Stimulated activated CD4-positive, alpha-beta T cell treated with anti-CD3 and anti-CD28 coated beads, Interleukin-1b, Interleukin-23, amount 100 ng/mL, for 4 hours (primary cell): Measurements from ENCODE around the gene CATSPERZ.

Source experiments
- DNase-seq, 2 donors: peaks; one replicate each; pipeline ENCODE4 v3.0.0-alpha.2; 2020; ENCODE audit warnings: low read depth in 2 of 2

Gene CATSPERZ

GRCh38 chr11:64263947-64264317, 36.2 kb upstream of the CATSPERZ start:
- DNase-seq = no peak

DNA sequence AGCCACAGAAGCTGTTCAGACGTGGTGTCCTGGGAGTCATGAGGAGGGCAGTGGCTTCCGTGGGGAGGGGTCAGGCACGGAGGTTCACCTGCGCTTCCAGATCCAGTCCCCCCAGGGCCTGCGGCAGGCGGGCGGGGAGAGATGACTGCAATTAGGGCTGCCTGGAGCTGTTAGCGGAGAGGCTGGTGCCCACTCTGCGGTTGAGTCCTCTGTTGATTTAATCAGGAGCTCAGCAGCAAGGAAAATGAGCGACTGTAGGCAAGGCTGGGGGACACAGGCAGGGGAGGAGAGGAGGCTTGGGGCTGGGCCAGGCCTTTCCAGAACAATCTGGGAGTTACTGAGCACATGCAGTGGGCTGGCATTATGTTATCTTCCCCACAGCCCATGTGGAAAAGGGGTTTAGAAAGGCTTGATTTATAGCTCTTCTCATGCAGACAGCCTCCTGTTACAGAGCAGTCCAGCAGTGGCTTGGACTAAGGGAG, 35.7 kb upstream of the CATSPERZ start:
- DNase-seq = no peak

- no peak for DNase-seq
These were observed 34.7 kb upstream of the CATSPERZ start for GRCh38 chr11:64265176-64266160.

GRCh38 chr11:64266339-64266738, 33.8 kb upstream of the CATSPERZ start:
- no peak for DNase-seq

GRCh38 chr11:64267207-64267945, 32.8 kb upstream of the CATSPERZ start:
- DNase-seq = no peak

DNA sequence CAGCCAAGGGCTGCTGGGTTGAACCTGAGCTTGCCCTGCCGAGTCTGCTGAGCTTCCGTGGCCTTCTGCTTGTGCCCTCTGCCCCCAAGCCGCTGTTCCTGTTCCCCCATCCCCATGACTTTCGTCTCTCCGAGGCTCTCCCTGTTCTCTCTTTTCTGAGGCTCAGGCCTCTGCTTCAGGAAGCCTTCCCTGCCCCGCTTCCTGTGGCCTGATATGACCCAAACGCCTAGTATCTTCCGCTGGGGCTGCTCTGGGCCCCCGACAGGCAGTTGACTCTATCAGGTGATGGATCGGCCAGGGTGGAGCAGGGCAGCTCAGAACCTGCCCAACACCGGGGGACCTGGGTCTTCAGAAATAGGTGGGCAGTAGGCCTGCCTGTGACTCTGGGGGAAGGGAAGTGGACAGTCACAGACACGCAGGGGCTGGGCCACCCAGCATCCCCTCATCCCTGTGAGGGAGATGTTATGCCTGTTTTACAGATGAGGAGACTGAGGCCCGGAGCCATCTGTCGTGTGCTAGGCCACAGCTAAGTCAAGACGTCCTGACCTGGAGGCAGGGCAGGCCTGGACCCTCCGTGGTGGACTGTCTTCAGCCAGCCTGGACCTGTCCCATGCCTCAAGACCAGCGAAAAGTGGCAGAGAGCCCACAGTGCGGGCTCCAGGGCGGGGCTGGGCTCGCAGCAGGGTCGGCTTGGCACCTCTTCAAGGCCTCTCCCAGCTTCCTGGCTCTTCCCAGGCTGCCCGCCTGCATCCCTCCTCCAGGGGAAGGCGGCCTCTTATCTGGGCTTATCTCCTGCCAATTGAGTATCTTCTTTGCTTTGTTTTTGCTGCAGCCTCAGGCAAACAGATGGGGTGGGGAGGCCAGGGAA, 31.9 kb upstream of the CATSPERZ start:
- DNase-seq = no peak

DNA sequence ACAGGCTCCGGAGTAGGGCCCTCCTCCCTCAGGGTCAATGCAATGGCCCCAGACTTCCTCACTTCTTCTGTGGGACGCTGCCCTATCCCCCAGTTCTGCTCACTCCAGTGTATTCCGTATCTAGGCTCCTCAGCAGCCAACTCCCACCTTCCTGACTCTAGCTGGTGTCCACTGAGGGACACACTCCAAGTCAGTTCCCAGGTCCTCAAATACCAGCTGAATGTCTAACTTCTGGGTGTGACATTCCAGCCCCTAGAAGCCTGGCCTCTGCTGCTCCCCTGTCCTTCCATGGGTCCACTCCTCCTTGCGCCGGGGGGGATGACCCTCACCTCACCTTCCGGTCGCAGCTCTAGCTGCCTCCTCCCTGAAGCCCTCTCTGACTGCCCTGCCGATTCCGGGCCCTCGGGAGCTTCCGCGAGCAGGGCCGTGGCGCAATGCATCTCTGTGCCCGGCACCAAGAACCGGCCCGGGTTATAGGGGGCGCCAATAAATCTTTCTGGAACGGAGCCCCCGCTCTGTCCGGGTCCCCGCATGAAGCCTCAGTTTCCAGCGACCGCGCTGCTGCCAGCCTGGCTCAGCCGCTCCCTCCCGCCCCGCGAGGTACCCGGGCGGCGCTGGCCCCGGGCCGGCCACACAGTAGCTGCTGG, 31.1 kb upstream of the CATSPERZ start:
- peak in 1 of 2 donors; percentile 45 for DNase-seq

DNA sequence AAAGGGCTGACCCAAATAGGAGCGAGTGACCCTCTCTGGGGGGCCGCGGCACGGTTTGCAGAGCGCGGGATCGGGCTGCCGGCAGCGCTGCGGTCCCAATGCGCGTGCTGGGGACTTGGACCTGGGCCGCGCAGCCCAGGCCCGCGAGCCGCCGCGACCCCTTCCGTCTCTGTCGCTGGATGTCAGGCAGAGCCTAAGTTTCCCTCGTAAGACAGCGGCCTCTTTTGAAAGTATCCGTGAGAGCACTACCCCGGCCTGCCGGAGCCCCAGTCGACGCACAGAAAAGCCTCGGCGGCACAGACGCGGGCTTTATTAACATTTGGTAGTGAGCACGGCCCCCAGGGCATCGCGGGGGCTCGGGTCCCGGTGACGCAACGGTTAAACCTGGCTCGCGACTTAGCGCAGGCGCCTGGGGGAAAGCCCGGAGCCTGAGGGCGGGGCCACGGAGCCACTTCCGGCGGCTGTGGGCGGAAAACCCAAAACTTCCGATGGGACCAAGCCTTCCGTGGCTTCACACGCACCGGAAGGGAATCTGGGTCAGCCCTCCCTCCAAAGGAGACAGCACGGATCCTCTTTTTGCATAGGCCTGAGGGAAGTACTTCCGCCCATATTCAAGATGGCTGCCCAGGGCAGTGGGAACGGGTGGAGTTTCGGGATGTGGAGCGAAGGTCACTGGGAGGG, 30.5 kb upstream of the CATSPERZ start:
- DNase-seq = peak; percentile 94 to 98

- no peak for DNase-seq
These were observed 24.9 kb upstream of the CATSPERZ start for GRCh38 chr11:64275031-64275800.

GRCh38 chr11:64275841-64276240, 24.3 kb upstream of the CATSPERZ start:
- DNase-seq = no peak

DNA sequence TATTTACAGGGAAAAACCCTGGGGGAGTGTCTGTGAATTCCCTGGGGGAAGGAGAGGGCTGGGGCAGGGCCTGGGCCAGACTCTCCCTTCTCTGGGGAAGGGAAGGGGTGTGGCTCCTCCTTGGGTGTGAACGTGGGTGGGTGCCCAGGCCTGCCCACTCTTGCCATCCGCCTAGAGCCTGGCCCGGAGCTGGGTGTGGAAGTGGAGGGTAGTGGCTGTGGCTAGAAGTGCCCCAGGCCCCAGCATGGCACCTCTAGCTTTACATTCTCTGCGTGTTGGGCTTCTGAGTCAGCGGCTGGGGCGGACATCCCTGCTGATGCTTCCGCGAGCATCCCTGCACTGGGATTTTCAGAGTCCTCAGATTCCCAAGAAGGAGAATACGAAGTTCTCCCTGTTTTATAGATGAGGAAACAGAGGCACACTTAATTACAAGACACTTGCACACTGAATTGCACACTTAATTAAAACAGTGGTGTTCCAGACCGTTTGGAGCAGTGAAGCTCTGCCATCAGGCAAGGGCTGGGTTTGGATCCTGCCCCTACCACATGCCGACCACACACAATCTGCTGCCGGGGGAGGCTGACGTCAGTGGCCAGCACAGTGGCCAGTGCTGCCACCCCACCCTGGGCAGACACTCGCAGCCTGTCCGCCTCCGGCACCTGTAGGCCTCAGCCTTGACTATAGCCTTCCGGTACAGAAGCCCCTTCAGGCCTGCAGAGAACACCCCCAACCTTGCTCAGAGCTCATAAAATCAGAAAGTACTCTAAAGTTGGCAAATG, 23.3 kb upstream of the CATSPERZ start:
- DNase-seq = no peak

- no peak for DNase-seq
These were observed 21.5 kb upstream of the CATSPERZ start for GRCh38 chr11:64278576-64279190.

DNA sequence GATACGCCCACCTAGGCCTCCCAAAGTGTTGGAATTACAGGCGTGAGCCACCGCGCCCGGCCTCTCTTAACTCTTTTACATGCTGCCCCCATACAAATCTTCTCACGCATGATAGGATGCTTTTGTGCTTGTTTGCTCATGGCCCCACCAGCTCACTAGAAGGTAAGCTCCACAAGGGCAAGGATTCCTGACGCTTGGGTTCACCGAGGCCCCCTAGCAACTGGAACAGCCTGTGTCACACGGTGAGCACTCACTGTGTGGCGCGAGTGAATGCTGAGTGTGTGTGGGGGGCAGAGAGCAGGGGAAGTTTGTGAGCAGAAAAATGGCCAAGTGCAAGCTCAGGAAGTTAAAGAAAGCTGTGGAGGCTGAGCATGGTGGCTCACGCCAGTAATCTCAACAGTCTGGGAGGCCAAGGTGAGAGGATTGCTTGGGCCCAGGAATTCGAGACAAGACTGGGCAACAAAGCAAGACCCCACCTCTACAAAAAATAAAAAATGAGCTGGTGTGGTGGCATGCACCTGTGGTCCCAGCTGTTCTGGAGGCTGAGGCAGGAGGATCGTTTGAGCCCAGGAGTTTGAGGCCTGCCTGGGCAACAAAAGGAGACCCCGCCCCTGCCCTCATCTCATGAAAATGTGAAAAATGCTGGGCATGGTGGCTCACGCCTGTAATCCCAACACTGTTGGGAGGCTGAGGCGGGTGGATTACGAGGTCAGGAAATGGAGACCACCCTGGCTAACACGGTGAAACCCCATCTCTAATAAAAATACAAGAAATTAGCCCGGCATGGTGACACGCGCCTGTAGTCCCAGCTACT, 18.0 kb upstream of the CATSPERZ start:
- DNase-seq = no peak

DNA sequence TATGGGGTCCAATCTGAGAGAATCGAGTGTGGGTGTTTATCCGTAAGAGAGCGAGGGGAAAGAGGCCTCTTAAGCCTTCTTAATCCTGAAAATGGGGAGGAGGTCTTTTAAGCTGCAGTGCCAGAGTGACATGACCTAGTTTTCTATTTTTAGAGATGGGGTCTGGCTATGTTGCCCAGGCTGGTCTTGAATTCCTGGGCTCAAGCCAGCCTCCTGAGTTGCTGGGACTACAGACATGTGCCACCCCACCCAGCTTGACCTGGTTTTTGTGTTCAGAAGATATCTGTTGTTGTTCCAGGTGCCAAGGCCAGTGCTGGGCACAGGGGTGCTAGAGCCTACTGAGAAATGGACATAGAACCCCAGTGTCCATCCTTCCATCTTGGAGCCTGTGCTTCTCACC, 17.1 kb upstream of the CATSPERZ start:
- DNase-seq = no peak

DNA sequence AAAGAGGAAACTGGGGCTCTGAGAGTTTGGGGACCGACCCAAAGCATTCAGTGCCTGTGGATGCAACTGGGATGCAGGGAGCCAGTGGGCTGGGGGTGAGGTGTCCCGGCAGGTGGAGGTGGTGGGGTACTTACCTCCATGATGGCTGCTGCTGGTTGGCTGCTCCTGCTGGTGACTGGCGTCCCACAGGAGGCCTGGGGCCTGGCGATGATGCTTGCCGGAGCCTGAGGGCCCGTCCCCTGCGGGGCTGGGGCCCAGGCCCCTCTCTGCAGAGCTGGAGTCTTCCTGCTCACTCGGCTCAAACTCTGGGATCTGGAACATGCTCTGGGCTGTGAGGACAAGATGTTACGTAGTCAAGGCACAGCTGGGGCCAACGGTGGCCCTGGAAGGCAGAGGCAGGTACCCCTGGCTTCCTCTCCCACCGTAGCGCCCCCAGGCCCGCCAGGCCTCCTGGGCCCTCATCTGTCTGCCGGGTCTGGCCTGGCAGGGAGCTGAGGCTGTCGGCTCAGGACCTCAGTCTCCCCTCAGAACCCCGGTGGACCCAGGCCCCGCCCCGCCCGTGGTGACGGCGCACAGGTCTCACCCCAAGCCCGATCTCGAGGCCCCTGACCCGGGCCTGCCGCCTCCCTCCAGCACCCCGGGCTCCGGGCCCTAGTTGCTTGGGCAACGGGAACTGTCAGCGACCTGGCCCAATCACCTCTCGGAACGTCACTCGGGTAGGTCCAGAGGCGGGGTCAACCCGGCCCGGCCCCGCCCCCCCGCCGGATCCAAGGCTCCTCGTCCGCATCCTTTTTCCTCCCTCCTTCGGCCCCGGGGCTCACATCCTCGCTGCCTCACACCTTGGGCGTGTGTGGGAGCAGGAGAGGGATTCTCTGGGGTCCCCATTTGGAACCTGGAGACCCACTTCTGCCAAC, 15.9 kb upstream of the CATSPERZ start, which contains the start of gene BAD:
Gene BAD (minus strand): TSS at position 618 of the 914 bp plus-strand sequence. CDS start 297 bp downstream, at position 321.
- peak; percentile 86 to 91 for DNase-seq
